HG02623 (cell line): Measurements from ENCODE around the gene TTLL8.

Experiments used
- ATAC-seq: cut with Tn5 transposase; IDR thresholded peaks from one replicate; pipeline ENCODE4 v1.9.1; 2021; ENCODE audit warnings: moderate library complexity; ENCODE audit not compliant: unreplicated experiment

Gene TTLL8

GRCh38 chr22:50045211-50046018, 12.7 kb downstream of the TTLL8 start:
- ATAC-seq, result no peak

DNA sequence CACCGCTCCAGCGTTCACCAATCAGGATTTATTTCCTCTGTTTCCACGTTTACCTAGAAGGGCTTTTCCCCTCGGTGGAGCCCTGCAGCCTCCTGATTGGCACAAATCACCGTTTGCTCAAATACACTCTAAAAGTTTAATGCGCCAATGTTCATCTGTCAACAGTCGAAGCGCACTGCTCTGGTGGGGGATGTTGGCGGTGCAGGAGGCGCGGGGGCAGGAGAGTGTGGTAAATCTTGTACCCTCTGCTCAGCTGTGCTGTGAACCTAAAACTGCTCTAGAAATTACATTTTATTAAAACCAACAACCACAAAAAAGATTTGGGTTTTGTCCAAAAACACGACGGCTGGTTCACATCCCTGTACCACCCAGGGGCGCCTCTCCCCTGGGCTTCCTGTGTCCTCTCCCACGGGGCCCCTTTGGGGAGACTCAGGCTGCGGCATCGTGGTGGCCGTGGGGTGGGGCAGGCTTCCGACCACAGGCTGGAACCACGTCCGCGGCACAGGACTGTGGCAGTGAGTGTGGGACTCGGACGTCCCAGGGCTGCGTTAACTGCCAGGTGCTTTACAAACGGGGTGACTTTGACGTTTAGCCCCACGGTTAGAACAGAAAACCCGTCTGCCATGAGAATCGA, 13.5 kb downstream of the TTLL8 start:
- no peak for ATAC-seq

DNA sequence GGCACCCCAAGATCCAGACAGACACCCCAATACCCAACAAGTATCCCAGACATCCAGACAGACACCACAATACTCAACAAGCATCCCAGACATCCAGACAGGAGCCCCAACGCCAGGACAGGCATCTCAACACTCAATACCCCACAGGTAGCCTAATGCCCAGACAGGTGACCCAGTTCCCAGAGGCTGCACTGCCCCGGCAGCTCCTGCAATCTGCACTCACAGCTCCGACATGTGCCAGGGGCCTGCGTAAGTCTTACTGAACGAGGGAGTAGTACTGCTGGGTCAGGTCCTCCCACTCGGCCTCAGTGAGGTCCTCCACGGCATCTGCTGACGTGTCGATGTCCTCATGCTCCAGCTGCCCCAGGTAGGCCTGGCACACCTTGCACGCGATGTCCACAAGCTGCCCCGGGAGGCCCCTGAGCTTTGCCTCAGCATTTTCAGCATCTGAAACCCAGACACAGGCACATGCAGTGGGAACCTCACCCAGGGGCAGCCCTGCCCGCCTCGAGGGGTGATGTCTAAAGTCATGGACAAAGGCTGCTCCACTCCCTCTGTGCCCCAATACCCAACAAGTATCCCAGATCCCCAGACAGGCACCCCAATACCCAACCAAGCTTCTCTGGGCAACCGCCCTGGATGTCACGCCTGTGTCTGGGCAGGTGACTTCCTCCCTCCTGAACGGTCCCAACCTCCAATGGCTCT, 16.6 kb downstream of the TTLL8 start:
- ATAC-seq, result no peak

GRCh38 chr22:50040717-50041116, 17.4 kb downstream of the TTLL8 start:
- ATAC-seq, result no peak

- ATAC-seq, result no peak
Observed at GRCh38 chr22:50039669-50040443, 18.2 kb downstream of the TTLL8 start.

- no peak for ATAC-seq
Observed at GRCh38 chr22:50035976-50036724, 21.9 kb downstream of the TTLL8 start.

DNA sequence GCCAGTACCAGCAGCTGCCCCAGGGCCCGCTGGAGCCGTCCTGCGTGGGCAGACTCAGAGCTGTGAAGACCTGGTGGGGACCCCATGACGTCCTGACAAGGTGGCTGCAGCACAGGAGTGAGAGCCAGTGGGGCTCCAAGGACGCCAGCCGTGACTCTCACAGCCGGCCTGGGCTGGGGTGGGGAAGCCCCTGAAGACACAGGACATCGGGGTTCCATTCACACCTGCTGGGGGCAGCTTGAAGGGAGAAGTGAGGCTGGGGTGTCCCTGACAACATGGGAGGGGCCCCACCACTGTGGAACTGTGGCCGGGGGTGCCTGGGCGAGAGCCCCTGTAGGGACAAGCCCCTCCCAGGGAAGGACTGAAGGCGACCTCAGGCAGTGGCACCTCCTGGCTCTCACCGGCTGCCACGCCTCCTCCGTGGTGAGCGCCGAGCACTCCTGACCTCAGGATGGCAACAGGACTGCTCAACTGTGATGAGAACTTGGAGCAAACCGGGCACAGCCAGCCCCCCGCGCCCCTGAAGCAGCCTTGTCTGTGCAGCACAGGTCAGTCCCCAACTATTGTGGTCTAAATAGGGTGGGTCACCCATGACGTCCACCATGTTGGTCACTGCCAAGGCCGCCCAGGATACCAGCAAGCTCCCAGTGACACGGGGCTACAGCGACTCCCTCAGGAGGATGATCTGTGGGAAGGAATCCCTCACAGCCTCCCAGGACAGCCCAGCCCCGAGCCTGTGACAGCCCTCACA, 22.8 kb downstream of the TTLL8 start:
- no peak for ATAC-seq

DNA sequence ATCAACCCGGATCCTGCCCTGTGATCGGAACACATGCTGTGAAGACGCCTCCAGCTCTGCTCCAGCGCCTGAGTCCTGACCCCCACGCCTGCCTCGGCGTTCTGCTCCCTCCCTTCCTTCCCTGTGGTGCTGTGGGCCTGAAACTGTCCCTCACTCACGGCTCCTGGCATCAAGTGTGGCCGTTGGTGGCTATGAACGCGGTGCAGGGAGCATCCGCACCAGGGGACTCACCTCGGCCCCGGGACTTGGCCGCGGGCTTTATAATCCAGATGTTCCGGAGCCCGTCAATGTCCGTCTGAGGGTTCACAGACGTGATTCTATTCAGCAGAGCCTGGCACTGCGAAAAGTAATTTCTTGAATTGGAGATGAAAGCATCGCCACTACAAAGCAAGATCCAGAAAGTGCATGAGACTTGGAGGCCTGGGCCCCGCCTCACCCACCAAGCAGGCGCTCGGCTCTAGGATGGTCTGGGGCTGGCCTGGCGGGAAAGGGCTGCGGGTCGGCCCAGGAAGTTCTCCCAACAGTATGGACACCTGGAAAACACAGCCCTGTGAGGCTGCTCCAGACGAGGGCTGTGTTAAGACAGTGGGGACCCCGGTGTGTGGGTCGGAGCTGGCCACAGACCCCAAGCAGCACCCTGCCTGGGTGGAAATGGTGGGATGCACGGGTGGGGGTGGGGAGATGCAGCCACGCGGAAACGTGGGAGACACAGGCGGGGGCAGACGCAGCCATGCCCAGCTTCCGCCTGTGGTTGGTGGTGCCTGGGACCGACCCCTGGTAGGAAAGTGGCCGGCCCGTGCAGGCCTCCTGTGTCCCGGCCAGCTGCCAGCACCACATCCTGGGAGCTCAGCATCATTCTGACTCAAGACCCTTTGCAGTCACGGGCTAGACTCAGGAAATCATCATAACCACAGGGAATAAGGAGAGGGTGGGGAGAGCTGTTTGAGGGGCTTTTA, 23.7 kb downstream of the TTLL8 start:
- ATAC-seq, result no peak

DNA sequence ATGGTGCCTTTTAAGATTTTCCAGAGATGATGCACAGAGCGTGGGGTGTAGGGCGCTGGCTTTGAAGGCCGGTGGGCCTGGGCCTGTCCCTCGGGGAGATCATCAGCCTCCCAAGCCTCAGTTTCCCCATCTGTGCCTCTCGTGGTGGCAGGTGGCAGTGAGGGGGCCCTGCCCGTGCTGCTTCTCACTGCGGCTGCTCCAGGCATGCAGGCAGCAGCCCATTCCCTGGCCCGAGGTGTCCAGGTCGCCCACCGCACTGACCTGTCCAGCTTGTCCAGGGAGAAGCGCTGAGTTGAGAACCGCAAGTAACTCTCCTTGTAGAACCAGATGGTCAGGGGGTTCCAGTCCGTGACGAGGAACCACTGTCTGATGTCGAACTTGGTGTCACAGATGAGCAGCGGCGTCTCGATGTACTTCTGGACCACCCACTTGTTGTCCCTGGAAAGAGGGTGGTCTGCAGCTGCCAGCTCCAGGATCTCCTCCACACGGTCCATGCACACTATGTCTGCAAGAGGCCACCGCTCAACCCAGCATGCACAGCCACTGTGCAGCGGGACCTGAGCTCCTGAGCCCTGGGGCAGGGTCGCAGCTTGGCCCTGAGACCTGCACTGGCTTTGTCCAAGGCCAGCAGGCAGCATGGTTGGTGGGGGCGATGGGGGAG, 25.0 kb downstream of the TTLL8 start:
- no peak for ATAC-seq

DNA sequence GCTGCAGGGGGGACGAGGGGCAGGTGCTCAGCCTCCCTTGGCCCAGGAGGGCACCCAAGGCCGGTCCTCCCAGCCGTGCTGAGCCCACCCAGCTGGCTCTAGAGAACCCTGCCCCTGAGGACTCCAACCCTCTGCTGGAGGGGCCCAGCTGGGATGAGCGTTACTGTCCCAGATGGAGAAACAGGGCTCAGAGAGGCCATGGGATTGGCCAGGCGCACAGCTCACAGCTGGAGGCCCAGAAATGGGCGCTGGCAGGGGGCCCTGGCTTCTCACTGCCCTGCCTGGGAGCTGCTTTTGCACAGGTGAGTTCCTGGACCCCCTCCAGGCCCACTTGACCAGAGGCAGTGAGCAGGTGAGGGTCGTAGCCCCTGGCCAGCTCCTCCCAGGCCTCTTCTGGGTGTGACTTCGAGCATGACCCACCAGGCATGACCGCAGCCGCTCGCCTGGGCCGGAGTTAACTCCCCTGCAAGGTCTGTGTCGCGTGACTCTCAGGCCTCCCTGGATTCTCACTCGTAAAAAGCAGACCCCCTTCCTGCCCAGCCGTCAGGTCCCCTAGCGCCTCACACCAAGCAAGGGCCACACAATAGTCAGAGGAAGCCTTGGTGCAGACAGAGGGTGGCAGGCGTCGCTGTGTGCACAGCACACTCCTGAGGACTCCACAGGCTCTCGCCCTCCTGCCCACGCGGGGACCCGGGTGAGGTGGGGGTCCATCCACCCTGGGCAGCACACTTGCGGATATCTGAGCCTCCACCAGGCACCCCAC, 25.8 kb downstream of the TTLL8 start:
- ATAC-seq, result no peak

DNA sequence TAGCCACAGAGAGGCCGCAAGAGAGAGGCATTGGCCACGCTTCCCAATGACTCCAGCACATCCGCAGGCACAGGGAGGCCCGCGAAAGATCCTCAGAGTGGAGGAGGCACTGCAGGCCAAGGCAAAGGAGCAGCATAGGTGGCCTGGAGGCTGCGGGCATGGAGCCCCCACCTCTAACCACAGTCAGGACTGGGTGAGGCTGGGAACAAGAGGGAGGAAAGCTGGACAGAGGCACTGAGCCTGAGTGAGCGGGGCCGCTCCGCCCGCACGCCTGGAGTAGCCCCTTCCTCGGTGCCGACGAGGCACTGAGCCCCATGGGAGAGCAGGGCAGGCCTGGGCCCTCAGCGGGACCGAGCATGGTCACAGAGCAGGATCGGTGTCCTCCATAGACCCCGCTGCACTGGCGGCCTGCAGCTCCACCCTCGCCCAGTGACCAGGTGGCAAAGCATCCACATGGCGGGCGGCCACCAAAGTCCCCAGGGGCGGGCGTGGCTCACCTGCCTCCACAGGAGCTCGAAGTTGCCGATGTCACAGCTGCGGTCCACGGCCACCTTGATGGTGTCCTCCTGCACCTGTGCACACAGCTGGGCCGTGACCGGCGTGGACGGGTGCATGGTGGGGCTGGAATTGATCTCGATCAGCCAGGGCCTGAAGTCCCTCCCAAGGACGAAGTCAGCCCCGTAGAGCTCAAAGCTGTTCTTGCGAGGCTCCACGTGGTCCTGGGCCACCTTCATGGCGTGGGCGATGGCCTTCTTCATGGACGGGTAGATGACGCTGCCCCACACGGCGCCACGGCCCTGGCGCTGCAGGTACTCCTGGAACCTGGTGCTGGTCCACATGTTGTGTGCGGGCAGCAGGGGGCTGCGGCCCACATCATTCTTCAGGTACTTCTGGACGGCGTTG, 26.7 kb downstream of the TTLL8 start:
- ATAC-seq, result no peak

- no peak for ATAC-seq
Observed at GRCh38 chr22:50030297-50031188, 27.6 kb downstream of the TTLL8 start.

- no peak for ATAC-seq
Observed at GRCh38 chr22:50027639-50028537, 30.2 kb downstream of the TTLL8 start.

GRCh38 chr22:50025993-50026392, 32.1 kb downstream of the TTLL8 start:
- ATAC-seq, result no peak
